ENCODE results near the gene ADAP2.

GRCh38 chr17:30956764-30957374, 35.1 kb downstream of the ADAP2 start:
- TF ChIP-seq CTCF (IDR thresholded peaks at IDR 0.05 in 2 of 3, conservative IDR thresholded peaks at IDR 0.05 in 1 of 3; ENCODE audit: control insufficient read depth in 2 of 3, extremely low read depth in 1 of 3, insufficient read depth in 1 of 3, low read depth in 3 of 3, low read length in 3 of 3): no peak
- TF ChIP-seq FOS (IDR thresholded peaks at IDR 0.05; ENCODE audit: borderline replicate concordance, extremely low read depth, insufficient read length): no peak
- TF ChIP-seq ZBED1 (IDR thresholded peaks at IDR 0.05; ENCODE audit: borderline replicate concordance): no peak
- TF ChIP-seq ETV6 (conservative IDR thresholded peaks at IDR 0.05 in 1 of 2, IDR thresholded peaks at IDR 0.05 in 1 of 2; ENCODE audit: borderline replicate concordance in 1 of 2, low read depth in 1 of 2): no peak

All from GM12878 (cell line).